ENCODE data around the gene HK1. TPM values are rescaled to one million over a fixed set of nuclear protein-coding genes. Genes with fewer than 3 reads are reported as not detected.
"Not testable (repeated sequence)": the region's sequence is repeated elsewhere in the genome, so short reads cannot be mapped to it uniquely, and the experiment has no call there.

HK1 gene
- total RNA-seq, 4 donors from 2014 or later = 119 to 142 (median 141) TPM

DNA sequence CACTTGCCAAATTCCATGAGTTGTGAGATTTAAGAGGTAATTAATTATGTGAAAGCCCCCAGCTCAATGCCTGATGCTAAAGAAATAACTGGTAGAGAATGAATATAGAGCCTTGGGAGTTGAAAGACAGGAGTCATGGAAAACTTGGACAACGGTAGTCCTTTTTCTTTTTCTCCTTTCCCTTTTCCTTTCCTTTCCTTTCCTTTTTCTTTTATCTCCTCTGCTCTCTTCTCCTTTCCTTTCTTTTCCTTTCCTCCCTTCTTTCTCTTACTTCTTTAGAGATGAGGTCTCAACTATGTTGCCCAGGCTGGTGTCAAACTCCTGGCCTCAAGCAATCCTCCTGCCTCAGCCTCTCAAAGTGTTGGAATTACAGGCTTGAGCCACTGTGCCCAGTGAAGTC lies 165.1 kb downstream of the HK1 start:
- no peak for DNase-seq (ENCODE audit: low spot score in 2 of 2)
- no peak for TF ChIP-seq POLR2A (IDR thresholded peaks at IDR 0.05)
- TF ChIP-seq, protein P1, sequence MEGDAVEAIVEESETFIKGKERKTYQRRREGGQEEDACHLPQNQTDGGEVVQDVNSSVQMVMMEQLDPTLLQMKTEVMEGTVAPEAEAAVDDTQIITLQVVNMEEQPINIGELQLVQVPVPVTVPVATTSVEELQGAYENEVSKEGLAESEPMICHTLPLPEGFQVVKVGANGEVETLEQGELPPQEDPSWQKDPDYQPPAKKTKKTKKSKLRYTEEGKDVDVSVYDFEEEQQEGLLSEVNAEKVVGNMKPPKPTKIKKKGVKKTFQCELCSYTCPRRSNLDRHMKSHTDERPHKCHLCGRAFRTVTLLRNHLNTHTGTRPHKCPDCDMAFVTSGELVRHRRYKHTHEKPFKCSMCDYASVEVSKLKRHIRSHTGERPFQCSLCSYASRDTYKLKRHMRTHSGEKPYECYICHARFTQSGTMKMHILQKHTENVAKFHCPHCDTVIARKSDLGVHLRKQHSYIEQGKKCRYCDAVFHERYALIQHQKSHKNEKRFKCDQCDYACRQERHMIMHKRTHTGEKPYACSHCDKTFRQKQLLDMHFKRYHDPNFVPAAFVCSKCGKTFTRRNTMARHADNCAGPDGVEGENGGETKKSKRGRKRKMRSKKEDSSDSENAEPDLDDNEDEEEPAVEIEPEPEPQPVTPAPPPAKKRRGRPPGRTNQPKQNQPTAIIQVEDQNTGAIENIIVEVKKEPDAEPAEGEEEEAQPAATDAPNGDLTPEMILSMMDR (IDR thresholded peaks at IDR 0.05) = no peak
- no peak for TF ChIP-seq EP300 (IDR thresholded peaks at IDR 0.05)
- TF ChIP-seq POLR2AphosphoS5 (IDR thresholded peaks at IDR 0.05) = no peak
- no peak overlapping the region for H3K27ac ChIP-seq
- no peak overlapping the region for H3K4me3 ChIP-seq
- no peaks in the 10 kb centered on the region for H3K27me3 ChIP-seq
- peaks cover 32% of the 10 kb centered on the region for H3K4me1 ChIP-seq
- no peaks in the 10 kb centered on the region for H3K9me3 ChIP-seq
- 91% methylated on average over 1 of the region's 1 CpG for WGBS
- no peaks in the 10 kb centered on the region for H3K36me3 ChIP-seq

DNA sequence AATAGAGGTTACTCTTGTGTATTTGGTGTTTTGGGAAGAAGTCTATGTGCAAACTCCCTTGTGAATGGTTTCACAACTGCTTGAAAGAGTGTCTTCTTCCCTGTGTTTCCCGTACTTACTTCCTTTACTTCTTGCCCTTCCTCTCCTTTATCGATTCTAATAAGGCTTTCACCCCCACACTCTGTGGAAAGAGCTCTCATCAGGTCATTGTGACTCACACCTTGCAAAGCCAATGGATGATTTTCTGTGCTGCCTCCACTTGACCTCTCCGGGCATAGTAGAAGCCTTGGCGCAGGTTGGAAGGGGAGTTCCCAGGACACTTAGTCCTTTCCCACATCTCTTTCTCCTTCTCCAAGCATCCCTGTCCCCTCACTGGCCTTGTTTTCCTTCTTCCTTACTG lies 166.7 kb downstream of the HK1 start:
- peaks cover 29% of the 10 kb centered on the region for H3K4me1 ChIP-seq
- WGBS = 89% methylated on average over 4 of the region's 4 CpGs
- H3K4me3 ChIP-seq = no peak overlapping the region
- DNase-seq (ENCODE audit: low spot score in 2 of 2) = no peak
- TF ChIP-seq, protein P1 (IDR thresholded peaks at IDR 0.05) = no peak
- TF ChIP-seq POLR2AphosphoS5 (IDR thresholded peaks at IDR 0.05) (no peak), EP300 (IDR thresholded peaks at IDR 0.05) (no peak)
- H3K9me3 ChIP-seq = no peaks in the 10 kb centered on the region
- no peaks in the 10 kb centered on the region for H3K27me3 ChIP-seq
- H3K36me3 ChIP-seq = no peaks in the 10 kb centered on the region
- H3K27ac ChIP-seq = no peak overlapping the region

DNA sequence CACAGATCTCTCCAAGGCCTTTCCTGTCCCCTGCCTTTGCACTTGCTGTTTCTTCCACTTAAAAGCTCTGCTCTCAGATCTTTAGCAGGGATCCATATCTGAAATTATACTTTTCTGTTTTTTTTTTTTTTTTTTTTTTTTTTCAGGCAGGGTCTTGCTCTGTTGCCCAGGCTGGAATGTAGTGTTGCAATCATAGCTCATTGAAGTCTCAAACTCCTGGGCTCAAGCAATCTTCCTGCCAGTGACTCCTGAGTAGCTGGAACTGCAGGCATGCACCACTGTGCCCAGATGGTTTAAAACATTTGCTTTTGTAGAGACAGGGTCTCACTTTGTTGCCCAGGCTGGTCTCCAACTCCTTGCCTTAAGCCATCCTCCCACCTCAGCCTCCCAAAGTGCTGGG lies 167.9 kb downstream of the HK1 start:
- TF ChIP-seq POLR2AphosphoS5 (IDR thresholded peaks at IDR 0.05) (no peak), EP300 (IDR thresholded peaks at IDR 0.05) (no peak), POLR2A (IDR thresholded peaks at IDR 0.05) (no peak)
- TF ChIP-seq, protein P1 (IDR thresholded peaks at IDR 0.05) = no peak
- Histone ChIP-seq H3K9me3 (no peaks in the 10 kb centered on the region), H3K36me3 (no peaks in the 10 kb centered on the region), H3K4me3 (no peak overlapping the region), H3K27ac (no peak overlapping the region), H3K4me1 (peaks cover 35% of the 10 kb centered on the region), H3K27me3 (no peaks in the 10 kb centered on the region)
- no peak for DNase-seq (ENCODE audit: low spot score in 2 of 2)

DNA sequence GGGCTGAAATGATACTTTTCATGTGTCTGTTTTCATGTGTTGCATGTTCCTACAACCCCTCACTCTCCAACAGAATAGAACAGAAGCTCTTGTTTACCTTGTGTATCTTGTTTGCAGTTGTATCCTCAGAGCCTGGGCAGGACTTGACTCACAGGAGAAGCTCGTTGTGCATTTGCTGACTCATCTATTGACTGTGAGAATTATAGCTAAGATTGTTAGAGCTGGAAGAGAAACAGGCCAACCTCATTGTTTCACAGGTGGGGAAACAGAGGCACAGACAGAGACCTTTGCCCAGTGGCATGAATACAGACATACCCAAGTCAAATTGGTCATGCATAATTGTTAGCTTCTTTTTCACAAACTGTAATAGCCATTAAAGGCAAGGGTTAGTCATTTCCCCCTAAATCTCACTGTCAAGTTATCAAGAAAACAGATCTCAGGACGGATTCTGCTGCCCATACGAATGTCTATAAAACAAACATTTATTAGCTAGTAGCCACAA lies 168.4 kb downstream of the HK1 start:
- WGBS = 46% methylated on average over 3 of the region's 3 CpGs
- peaks cover under 1% of the 10 kb centered on the region for H3K27me3 ChIP-seq
- DNase-seq (ENCODE audit: low spot score in 2 of 2) = no peak
- H3K27ac ChIP-seq = no peak overlapping the region
- H3K4me3 ChIP-seq = no peak overlapping the region
- H3K4me1 ChIP-seq = peaks cover 40% of the 10 kb centered on the region
- H3K36me3 ChIP-seq = no peaks in the 10 kb centered on the region
- TF ChIP-seq, protein P1 (IDR thresholded peaks at IDR 0.05) = no peak
- TF ChIP-seq EP300 (IDR thresholded peaks at IDR 0.05) (no peak), POLR2AphosphoS5 (IDR thresholded peaks at IDR 0.05) (no peak), POLR2A (IDR thresholded peaks at IDR 0.05) (no peak)
- H3K9me3 ChIP-seq = no peaks in the 10 kb centered on the region

DNA sequence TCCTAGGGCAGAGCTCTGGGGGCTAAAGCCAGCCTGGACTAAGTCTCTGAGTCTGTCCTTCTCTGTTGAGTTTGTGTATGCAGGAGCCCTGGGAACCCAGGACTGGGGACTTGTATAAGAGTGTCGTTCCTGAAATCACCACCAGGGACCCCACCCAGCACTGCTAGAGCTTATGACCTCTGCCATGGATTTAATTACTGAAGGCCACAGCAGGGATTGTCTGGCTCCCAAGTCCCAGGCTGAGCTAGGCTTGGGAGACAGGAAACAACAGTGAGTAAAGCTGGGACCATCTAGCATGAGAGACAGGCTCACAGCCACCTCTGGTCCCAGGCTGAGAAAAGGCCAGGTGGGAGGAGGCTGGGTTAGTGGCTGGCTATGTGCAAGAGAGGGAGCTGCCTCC lies 171.5 kb downstream of the HK1 start:
- 13% methylated on average over 1 of the region's 1 CpG for WGBS
- peak in 1 of 2 donors; percentile 68 for DNase-seq (ENCODE audit: low spot score in 2 of 2)
- TF ChIP-seq, protein P1 (IDR thresholded peaks at IDR 0.05) = peak; percentile 61 to 65
- TF ChIP-seq POLR2A (IDR thresholded peaks at IDR 0.05) = no peak
- no peaks in the 10 kb centered on the region for H3K36me3 ChIP-seq
- no peak overlapping the region for H3K27ac ChIP-seq
- H3K4me1 ChIP-seq = peaks cover 59% of the 10 kb centered on the region
- H3K9me3 ChIP-seq = no peaks in the 10 kb centered on the region
- no peak overlapping the region for H3K4me3 ChIP-seq
- H3K27me3 ChIP-seq = peaks cover 8% of the 10 kb centered on the region

DNA sequence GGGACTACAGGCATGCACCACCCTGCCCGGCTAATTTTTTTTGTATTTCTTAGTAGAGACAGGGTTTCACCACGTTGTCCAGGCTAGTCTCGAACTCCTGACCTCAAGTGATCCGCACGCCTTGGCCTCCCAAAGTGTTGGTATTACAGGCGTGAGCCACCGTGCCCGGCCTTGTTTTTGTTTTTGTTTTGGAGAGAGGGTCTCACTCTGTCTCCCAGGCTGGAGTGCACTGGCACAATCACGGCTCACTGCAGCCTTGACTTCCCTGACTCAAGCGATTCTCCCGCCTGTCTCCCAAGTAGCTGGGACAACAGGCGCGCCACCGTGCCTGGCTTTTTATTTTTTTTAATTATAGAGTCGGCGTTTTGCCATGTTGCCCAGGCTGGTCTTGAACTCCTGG lies 172.1 kb downstream of the HK1 start:
- not testable (repeated sequence) for DNase-seq (ENCODE audit: low spot score in 2 of 2); H3K27me3 ChIP-seq; H3K4me3 ChIP-seq; H3K9me3 ChIP-seq; H3K36me3 ChIP-seq; H3K27ac ChIP-seq
- H3K4me1 ChIP-seq = peaks cover 59% of the 10 kb centered on the region
- 88% methylated on average over 16 of the region's 16 CpGs for WGBS

Data from suprapubic skin (tissue), 4 donors.